ENCODE measurements around the gene DLGAP1.

The DLGAP1 gene

GRCh38 chr18:4181882-4182568 is 273.1 kb downstream of the DLGAP1 start:
- H3K4me3 ChIP-seq (replicated peaks; ENCODE audit: insufficient read depth, low read length), result no peak overlapping the region
- DNase-seq (ENCODE audit: low read depth in 1 of 2, low spot score in 1 of 2), result no peak
- TF ChIP-seq GABPA (IDR thresholded peaks at IDR 0.05; ENCODE audit: low read depth), result no peak
- TF ChIP-seq REST (IDR thresholded peaks at IDR 0.05; ENCODE audit: insufficient replicate concordance, low read depth), result no peak
- TF ChIP-seq SPI1 (IDR thresholded peaks at IDR 0.05; ENCODE audit: borderline replicate concordance, low read depth), result no peak
- no peak for TF ChIP-seq CTCF (IDR thresholded peaks at IDR 0.05; ENCODE audit: insufficient read depth, low read length)
- TF ChIP-seq POLR2AphosphoS5 (IDR thresholded peaks at IDR 0.05; ENCODE audit: low read depth), result no peak
- H3K27ac ChIP-seq (replicated peaks), result no peak overlapping the region
- no peaks in the 10 kb centered on the region for H3K27me3 ChIP-seq (ENCODE audit: insufficient read depth, poor library complexity, severe bottlenecking)

- H3K4me3 ChIP-seq (replicated peaks; ENCODE audit: insufficient read depth, low read length), result no peak overlapping the region
- no peaks in the 10 kb centered on the region for H3K27me3 ChIP-seq (ENCODE audit: insufficient read depth, poor library complexity, severe bottlenecking)
- no peak for DNase-seq (ENCODE audit: low read depth in 1 of 2, low spot score in 1 of 2)
- H3K27ac ChIP-seq (replicated peaks), result no peak overlapping the region
- TF ChIP-seq SPI1 (IDR thresholded peaks at IDR 0.05; ENCODE audit: borderline replicate concordance, low read depth) (no peak), POLR2AphosphoS5 (IDR thresholded peaks at IDR 0.05; ENCODE audit: low read depth) (no peak), REST (IDR thresholded peaks at IDR 0.05; ENCODE audit: insufficient replicate concordance, low read depth) (no peak)
Measured at GRCh38 chr18:4181086-4181485, 274.0 kb downstream of the DLGAP1 start.

GRCh38 chr18:4172196-4173100 is 282.7 kb downstream of the DLGAP1 start:
- Histone ChIP-seq H3K4me3 (replicated peaks; ENCODE audit: insufficient read depth, low read length) (no peak overlapping the region), H3K27me3 (ENCODE audit: insufficient read depth, poor library complexity, severe bottlenecking) (peaks cover 3% of the 10 kb centered on the region), H3K27ac (replicated peaks) (no peak overlapping the region)
- TF ChIP-seq REST (IDR thresholded peaks at IDR 0.05; ENCODE audit: insufficient replicate concordance, low read depth), result no peak
- TF ChIP-seq CTCF (IDR thresholded peaks at IDR 0.05; ENCODE audit: insufficient read depth, low read length), result no peak
- no peak for TF ChIP-seq POLR2AphosphoS5 (IDR thresholded peaks at IDR 0.05; ENCODE audit: low read depth)
- no peak for TF ChIP-seq GABPA (IDR thresholded peaks at IDR 0.05; ENCODE audit: low read depth)
- TF ChIP-seq SPI1 (IDR thresholded peaks at IDR 0.05; ENCODE audit: borderline replicate concordance, low read depth), result no peak
- DNase-seq (ENCODE audit: low read depth in 1 of 2, low spot score in 1 of 2), result no peak

Measured in HL-60 (cell line).